GM19328 (cell line): ENCODE results near the gene DIPK1C.

Source experiments
- ATAC-seq: cut with Tn5 transposase; IDR thresholded peaks from one replicate; pipeline ENCODE4 v1.9.1; 2021; ENCODE audit warnings: mild to moderate bottlenecking, moderate library complexity; ENCODE audit not compliant: unreplicated experiment

DIPK1C gene

DNA sequence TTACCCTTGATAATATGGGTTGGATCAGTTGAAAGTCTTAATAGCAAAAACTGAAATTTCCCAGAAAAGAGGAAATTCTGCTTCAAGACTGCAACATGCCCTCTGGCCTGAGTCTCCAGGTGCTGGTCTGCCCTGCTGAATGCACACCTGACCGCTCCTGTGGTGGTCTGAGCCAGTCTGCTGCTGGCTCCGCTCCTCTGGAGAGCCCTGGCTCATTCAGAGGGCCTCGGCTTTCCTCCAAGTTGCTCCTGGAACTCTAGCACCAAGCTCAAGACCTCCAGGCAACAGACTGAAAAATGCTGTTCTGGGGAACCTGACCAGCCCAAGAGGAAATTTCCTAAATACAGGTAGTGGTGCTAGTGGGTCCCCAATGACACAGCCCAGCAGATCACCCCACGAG, 64.8 kb downstream of the DIPK1C start:
- ATAC-seq = no peak

DNA sequence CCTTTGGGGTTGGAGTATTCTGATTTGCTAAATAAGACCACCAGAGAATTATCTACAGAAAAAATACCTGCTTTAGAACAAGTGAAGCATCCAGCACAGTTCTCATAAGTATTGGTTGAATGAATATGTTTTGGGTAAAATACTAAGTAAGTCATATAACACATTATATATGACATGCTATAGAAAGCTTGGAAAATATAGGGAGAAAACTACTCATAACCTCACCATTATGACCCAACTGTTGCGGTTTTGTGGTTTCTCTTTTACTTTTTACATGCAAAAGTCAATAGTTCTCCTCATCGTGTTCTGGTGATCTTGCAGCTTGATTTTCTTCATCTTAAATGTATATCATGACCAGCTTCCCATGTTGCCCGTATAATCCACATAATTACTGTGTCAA, 66.2 kb downstream of the DIPK1C start:
- no peak for ATAC-seq

DNA sequence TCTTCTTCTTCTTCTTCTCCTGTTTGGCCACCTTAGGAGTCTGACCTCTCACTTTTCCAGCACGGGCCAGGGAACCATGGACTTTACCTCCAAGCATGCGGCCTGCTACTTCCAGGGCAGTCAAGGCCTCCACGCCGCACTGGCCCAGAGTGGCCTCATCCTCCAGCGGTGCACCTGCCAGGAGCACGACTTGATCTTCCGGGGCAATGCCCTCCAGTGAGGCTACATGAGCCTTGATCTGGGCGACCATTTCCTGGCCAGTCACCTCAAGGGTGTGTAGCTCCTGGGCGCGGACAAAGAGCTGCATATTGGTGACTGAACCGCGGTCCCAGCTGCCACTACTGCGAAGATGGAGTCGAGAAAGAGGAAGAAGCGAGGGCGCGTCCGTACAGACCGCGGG, 67.1 kb downstream of the DIPK1C start:
- ATAC-seq = no peak

DNA sequence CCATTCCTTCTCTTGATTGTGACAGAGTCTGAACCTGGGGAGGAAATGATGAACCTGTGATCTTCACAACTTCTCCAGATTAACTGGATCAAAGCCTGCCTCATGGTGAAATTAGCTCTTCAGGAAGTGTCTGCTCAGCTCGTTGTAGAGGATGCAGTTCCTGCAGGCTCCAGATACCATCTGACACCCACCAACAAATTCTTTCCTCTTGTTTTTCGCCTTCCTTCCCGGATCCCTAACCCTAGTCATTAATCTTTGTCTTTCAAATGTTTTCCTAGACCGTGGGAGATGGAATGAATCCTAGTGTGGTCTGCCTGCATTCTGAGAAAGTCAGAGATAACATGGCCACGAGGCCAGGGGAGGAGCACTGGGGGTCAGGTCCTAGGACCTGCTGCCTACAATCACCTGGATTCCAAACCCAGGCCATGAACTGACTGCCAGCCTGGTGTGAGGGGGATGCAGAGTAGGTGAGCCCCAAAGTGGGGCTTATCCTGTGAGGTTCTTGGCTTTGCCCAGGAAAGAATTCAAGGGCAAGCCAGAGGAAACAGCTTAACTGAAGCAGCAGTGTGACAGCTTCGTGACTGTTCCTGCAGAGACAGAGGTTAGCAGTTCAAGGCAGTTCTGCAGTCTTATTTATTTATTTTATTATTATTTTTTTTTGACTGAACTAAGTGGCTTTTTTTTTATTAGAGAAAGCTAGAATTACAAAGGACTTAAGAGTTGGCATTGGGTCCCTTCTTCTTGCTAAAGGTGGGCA, 67.8 kb downstream of the DIPK1C start:
- no peak for ATAC-seq

DNA sequence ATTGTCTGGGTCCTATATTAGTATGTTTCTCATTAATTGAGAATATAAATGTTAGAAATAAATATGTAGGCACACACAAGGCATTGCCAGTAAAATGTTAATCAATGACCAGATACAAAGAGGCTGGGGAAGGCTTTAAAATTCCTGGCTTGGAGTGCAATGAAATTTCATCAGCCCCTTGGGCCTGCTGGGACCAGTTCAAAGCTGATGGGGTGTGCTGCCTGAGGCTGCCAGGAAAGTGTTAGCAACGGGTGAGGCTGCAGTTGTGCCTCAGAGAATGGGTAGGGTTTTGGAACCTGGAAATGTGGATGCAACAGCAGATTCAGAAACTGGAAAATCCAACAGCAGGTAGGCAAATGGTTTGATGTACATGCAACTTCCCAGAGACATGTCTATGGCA, 68.9 kb downstream of the DIPK1C start:
- no peak for ATAC-seq

DNA sequence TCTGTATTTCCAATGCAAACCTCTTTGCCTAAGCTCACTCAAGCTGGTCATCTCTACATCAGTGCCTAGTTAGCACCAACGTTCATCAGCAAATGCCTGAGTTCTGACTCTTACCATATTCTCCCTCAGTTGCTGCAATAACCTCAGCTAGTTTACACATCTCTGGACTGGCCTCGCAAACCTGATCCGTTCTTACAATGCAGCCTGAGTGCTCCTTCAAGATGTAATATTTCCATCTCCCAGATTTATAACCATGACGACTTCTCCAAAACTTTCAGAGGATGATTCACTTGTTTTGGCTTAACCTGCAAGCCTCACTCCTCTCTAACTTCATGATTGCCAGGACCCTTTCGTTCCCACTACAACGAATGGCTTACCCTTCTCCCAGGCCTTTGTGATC, 69.7 kb downstream of the DIPK1C start:
- ATAC-seq = no peak
